ENCODE measurements around the gene PARP9.

DNA sequence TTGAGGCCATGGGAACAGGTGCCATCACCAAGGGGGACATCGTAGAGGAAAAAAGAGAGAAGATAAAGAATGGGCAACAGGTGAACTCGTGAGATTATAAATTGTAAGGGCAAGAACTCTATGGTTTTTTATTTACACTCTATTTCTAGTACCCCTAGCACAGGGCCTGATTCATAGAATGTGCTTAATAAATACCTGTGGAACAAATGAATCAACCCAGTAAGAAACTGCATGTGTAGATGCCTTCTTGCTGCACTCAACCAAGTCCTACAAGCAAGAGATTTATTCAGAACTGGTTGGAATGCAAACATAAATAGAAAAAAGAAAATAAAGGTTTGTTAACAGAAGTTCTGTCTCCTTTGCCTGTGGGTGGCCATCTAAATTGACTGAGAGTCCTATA is 30.6 kb downstream of the PARP9 start:
- TF ChIP-seq, protein P1, sequence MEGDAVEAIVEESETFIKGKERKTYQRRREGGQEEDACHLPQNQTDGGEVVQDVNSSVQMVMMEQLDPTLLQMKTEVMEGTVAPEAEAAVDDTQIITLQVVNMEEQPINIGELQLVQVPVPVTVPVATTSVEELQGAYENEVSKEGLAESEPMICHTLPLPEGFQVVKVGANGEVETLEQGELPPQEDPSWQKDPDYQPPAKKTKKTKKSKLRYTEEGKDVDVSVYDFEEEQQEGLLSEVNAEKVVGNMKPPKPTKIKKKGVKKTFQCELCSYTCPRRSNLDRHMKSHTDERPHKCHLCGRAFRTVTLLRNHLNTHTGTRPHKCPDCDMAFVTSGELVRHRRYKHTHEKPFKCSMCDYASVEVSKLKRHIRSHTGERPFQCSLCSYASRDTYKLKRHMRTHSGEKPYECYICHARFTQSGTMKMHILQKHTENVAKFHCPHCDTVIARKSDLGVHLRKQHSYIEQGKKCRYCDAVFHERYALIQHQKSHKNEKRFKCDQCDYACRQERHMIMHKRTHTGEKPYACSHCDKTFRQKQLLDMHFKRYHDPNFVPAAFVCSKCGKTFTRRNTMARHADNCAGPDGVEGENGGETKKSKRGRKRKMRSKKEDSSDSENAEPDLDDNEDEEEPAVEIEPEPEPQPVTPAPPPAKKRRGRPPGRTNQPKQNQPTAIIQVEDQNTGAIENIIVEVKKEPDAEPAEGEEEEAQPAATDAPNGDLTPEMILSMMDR (IDR thresholded peaks at IDR 0.05; ENCODE audit: borderline replicate concordance, extremely low read depth, low read length, poor library complexity, severe bottlenecking): no peak
- TF ChIP-seq EZH2 (IDR thresholded peaks at IDR 0.05; ENCODE audit: borderline replicate concordance, low read depth, low read length, severe bottlenecking): no peak

Data from DND-41 (cell line).